Measurements from ENCODE around the gene ADGRG3. TPM values are rescaled to one million over a fixed set of nuclear protein-coding genes. Genes with fewer than 3 reads are reported as not detected.

Gene ADGRG3
- total RNA-seq, 5 donors from 2014 or later (not counting 1 experiment from before 2014, with no cell fraction given): 0.16 to 1.8 (median 0.40) TPM; not detected in 1

- H3K27ac Mint-ChIP-seq: no peak overlapping the region
- Histone ChIP-seq H3K36me3 (ENCODE audit: control insufficient read depth in 2 of 2, extremely low read depth in 1 of 2, insufficient read depth in 1 of 2, low read length in 1 of 2) (no peaks in the 10 kb centered on the region), H3K4me1 (ENCODE audit: control insufficient read depth in 1 of 2, extremely low read depth in 1 of 2, insufficient read depth in 2 of 2, low read length in 2 of 2) (peaks cover 0 to 35% of the 10 kb centered on the region in 2 experiments), H3K27me3 (replicated peaks in 1 of 2; ENCODE audit: control insufficient read depth in 2 of 2, extremely low read depth in 1 of 2, insufficient read depth in 2 of 2, low read length in 1 of 2) (peaks cover 0 to 29% of the 10 kb centered on the region in 2 experiments), H3K9me3 (no peaks in the 10 kb centered on the region), H3K27ac (ENCODE audit: low read length) (no peak overlapping the region), H3K4me3 (ENCODE audit: control insufficient read depth in 1 of 2, extremely low read depth in 1 of 2, low read length in 1 of 2) (no peak overlapping the region)
- no peaks in the 10 kb centered on the region for H3K4me1 Mint-ChIP-seq
- ChIA-PET CTCF (interaction anchor here in 1 of 2 donors (0.7 to 1.8 kb wide), 2 partner anchors 35 to 62 kb away, joined by 3 to 6 read pairs; no protein-coding TSS in a partner anchor), POLR2A (no interaction called here)
- WGBS (ENCODE audit: insufficient coverage): 91% methylated on average over 5 of the region's 8 CpGs
- H3K27me3 Mint-ChIP-seq: peaks cover 5 to 17% of the 10 kb centered on the region in 2 donors
- no peaks in the 10 kb centered on the region for H3K9me3 Mint-ChIP-seq
- ATAC-seq (replicated peaks in 1 of 4) (no peak), DNase-seq (no peak)
- no peak overlapping the region for H3K4me3 Mint-ChIP-seq
- no peaks in the 10 kb centered on the region for H3K36me3 Mint-ChIP-seq
These were observed 31.1 kb upstream of the ADGRG3 start for GRCh38 chr16:57637020-57637419.

GRCh38 chr16:57637424-57637823 lies 30.7 kb upstream of the ADGRG3 start:
- H3K4me1 Mint-ChIP-seq: no peaks in the 10 kb centered on the region
- Histone ChIP-seq H3K4me3 (ENCODE audit: control insufficient read depth in 1 of 2, extremely low read depth in 1 of 2, low read length in 1 of 2) (no peak overlapping the region), H3K36me3 (ENCODE audit: control insufficient read depth in 2 of 2, extremely low read depth in 1 of 2, insufficient read depth in 1 of 2, low read length in 1 of 2) (no peaks in the 10 kb centered on the region), H3K27me3 (replicated peaks in 1 of 2; ENCODE audit: control insufficient read depth in 2 of 2, extremely low read depth in 1 of 2, insufficient read depth in 2 of 2, low read length in 1 of 2) (peaks cover 0 to 29% of the 10 kb centered on the region in 2 experiments), H3K27ac (ENCODE audit: low read length) (no peak overlapping the region), H3K9me3 (no peaks in the 10 kb centered on the region), H3K4me1 (ENCODE audit: control insufficient read depth in 1 of 2, extremely low read depth in 1 of 2, insufficient read depth in 2 of 2, low read length in 2 of 2) (peaks cover 0 to 33% of the 10 kb centered on the region in 2 experiments)
- no peak overlapping the region for H3K27ac Mint-ChIP-seq
- no peaks in the 10 kb centered on the region for H3K36me3 Mint-ChIP-seq
- no peaks in the 10 kb centered on the region for H3K9me3 Mint-ChIP-seq
- ChIA-PET CTCF (interaction anchor here in 1 of 2 donors (0.7 to 1.8 kb wide), 2 partner anchors 36 to 63 kb away, joined by 3 to 6 read pairs; no protein-coding TSS in a partner anchor), POLR2A (no interaction called here)
- DNase-seq (no peak), ATAC-seq (replicated peaks in 1 of 4) (no peak)
- H3K4me3 Mint-ChIP-seq: no peak overlapping the region
- WGBS (ENCODE audit: insufficient coverage): 90% methylated on average over 4 of the region's 8 CpGs
- peaks cover 5 to 17% of the 10 kb centered on the region in 2 donors for H3K27me3 Mint-ChIP-seq

DNA sequence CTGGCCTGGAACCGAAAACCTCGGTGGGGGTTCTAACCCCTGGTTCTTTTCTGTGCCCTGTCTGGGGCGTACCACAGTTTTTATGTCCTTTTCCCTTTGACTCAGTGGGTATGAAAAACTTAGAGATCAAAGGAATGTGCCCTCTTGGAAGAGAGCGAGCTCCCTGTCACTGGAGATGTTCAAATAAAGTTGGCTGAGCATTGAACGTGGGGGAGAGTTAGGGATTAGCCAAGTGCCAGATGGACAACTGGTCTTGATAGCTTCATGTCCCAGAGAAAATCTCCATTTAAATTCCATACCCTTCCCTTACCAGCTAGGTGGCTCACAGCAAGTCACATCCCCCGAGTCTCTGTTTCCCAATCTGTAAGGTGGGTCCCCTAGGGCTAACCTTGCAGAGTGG lies 30.1 kb upstream of the ADGRG3 start:
- Histone ChIP-seq H3K27ac (ENCODE audit: low read length) (no peak overlapping the region), H3K9me3 (no peaks in the 10 kb centered on the region), H3K27me3 (replicated peaks in 1 of 2; ENCODE audit: control insufficient read depth in 2 of 2, extremely low read depth in 1 of 2, insufficient read depth in 2 of 2, low read length in 1 of 2) (peaks cover 0 to 26% of the 10 kb centered on the region in 2 experiments), H3K4me1 (ENCODE audit: control insufficient read depth in 1 of 2, extremely low read depth in 1 of 2, insufficient read depth in 2 of 2, low read length in 2 of 2) (peaks cover 0 to 33% of the 10 kb centered on the region in 2 experiments), H3K36me3 (ENCODE audit: control insufficient read depth in 2 of 2, extremely low read depth in 1 of 2, insufficient read depth in 1 of 2, low read length in 1 of 2) (no peaks in the 10 kb centered on the region), H3K4me3 (ENCODE audit: control insufficient read depth in 1 of 2, extremely low read depth in 1 of 2, low read length in 1 of 2) (no peak overlapping the region)
- POLR2A ChIA-PET: no interaction called here
- Mint-ChIP-seq H3K27ac (no peak overlapping the region), H3K27me3 (peaks cover 5 to 17% of the 10 kb centered on the region in 2 donors), H3K36me3 (no peaks in the 10 kb centered on the region), H3K4me3 (no peak overlapping the region), H3K9me3 (no peaks in the 10 kb centered on the region), H3K4me1 (peaks cover 0 to under 1% (median 0%) of the 10 kb centered on the region in 3 donors)
- no CpG with 5 or more reads among the region's 6 CpGs for WGBS (ENCODE audit: insufficient coverage)
- ATAC-seq (replicated peaks in 1 of 4) (no peak), DNase-seq (no peak)
- CTCF ChIA-PET: interaction anchor here in 1 of 2 donors (0.6 to 1.8 kb wide), 4 partner anchors 10 to 49 kb away, joined by 3 to 6 read pairs (median 4); no protein-coding TSS in a partner anchor

DNA sequence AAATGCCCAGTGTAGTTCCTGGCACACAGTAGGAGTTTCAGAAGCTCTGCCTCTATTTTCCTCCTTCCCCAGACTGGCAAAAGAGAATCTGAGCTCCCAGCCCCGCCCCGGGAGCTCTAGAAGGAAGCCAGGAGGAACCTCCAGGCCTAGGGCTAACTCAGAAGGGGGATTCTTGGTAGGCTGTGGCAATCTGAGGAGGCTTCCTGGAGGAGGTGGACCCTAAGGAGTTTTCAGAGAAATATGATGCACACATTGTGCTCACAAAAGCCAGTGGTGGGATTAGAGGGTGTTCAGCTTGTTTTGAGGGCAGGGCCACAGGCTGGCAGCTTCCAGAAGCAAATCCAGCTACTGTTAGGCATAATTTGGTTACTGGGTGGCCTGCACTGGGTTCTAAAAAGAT lies 29.7 kb upstream of the ADGRG3 start:
- Histone ChIP-seq H3K27me3 (replicated peaks in 1 of 2; ENCODE audit: control insufficient read depth in 2 of 2, extremely low read depth in 1 of 2, insufficient read depth in 2 of 2, low read length in 1 of 2) (peaks cover 0 to 29% of the 10 kb centered on the region in 2 experiments), H3K4me1 (ENCODE audit: control insufficient read depth in 1 of 2, extremely low read depth in 1 of 2, insufficient read depth in 2 of 2, low read length in 2 of 2) (peaks cover 0 to 35% of the 10 kb centered on the region in 2 experiments), H3K4me3 (ENCODE audit: control insufficient read depth in 1 of 2, extremely low read depth in 1 of 2, low read length in 1 of 2) (no peak overlapping the region), H3K27ac (ENCODE audit: low read length) (no peak overlapping the region), H3K36me3 (ENCODE audit: control insufficient read depth in 2 of 2, extremely low read depth in 1 of 2, insufficient read depth in 1 of 2, low read length in 1 of 2) (no peaks in the 10 kb centered on the region), H3K9me3 (no peaks in the 10 kb centered on the region)
- no CpG with 5 or more reads among the region's 2 CpGs for WGBS (ENCODE audit: insufficient coverage)
- peaks cover 0 to 5% (median 2%) of the 10 kb centered on the region in 3 donors for H3K4me1 Mint-ChIP-seq
- ChIA-PET POLR2A (no interaction called here), CTCF (interaction anchor here (0.6 to 1.8 kb wide), 5 partner anchors 9 to 49 kb away, joined by 3 to 6 read pairs (median 3); no protein-coding TSS in a partner anchor)
- no peak for ATAC-seq (replicated peaks in 1 of 4)
- no peak overlapping the region for H3K4me3 Mint-ChIP-seq
- H3K27me3 Mint-ChIP-seq: peaks cover 5 to 17% of the 10 kb centered on the region in 2 donors
- no peaks in the 10 kb centered on the region for H3K36me3 Mint-ChIP-seq
- H3K27ac Mint-ChIP-seq: no peak overlapping the region
- no peak for DNase-seq
- no peaks in the 10 kb centered on the region for H3K9me3 Mint-ChIP-seq

- H3K36me3 ChIP-seq (ENCODE audit: control insufficient read depth in 2 of 2, extremely low read depth in 1 of 2, insufficient read depth in 1 of 2, low read length in 1 of 2): no peaks in the 10 kb centered on the region
- DNase-seq (peak in 23 of 35 experiments; percentile 12 to 60 (median 32)), ATAC-seq (replicated peaks in 1 of 4) (peak in 1 of 4 experiments; percentile 89)
- Mint-ChIP-seq H3K36me3 (no peaks in the 10 kb centered on the region), H3K27ac (no peak overlapping the region), H3K27me3 (peaks cover 5 to 17% of the 10 kb centered on the region in 2 donors), H3K4me1 (peaks cover 0 to 5% (median 2%) of the 10 kb centered on the region in 3 donors), H3K4me3 (no peak overlapping the region), H3K9me3 (no peaks in the 10 kb centered on the region)
- peaks cover 0 to 33% of the 10 kb centered on the region in 2 experiments for H3K27me3 ChIP-seq (replicated peaks in 1 of 2; ENCODE audit: control insufficient read depth in 2 of 2, extremely low read depth in 1 of 2, insufficient read depth in 2 of 2, low read length in 1 of 2)
- no peaks in the 10 kb centered on the region for H3K9me3 ChIP-seq
- CTCF ChIA-PET: interaction anchor here (0.7 to 1.8 kb wide), 3 partner anchors 8 to 46 kb away, joined by 3 to 6 read pairs (median 3); no protein-coding TSS in a partner anchor
- H3K4me3 ChIP-seq (ENCODE audit: control insufficient read depth in 1 of 2, extremely low read depth in 1 of 2, low read length in 1 of 2): peak overlapping the region in 1 of 2 donors; percentile 35
- POLR2A ChIA-PET: no interaction called here
- WGBS (ENCODE audit: insufficient coverage): 32% methylated on average over 14 of the region's 23 CpGs
- peaks cover 0 to 40% of the 10 kb centered on the region in 2 experiments for H3K4me1 ChIP-seq (ENCODE audit: control insufficient read depth in 1 of 2, extremely low read depth in 1 of 2, insufficient read depth in 2 of 2, low read length in 2 of 2)
- no peak overlapping the region for H3K27ac ChIP-seq (ENCODE audit: low read length)
These were observed 28.8 kb upstream of the ADGRG3 start for GRCh38 chr16:57639172-57639887.

DNA sequence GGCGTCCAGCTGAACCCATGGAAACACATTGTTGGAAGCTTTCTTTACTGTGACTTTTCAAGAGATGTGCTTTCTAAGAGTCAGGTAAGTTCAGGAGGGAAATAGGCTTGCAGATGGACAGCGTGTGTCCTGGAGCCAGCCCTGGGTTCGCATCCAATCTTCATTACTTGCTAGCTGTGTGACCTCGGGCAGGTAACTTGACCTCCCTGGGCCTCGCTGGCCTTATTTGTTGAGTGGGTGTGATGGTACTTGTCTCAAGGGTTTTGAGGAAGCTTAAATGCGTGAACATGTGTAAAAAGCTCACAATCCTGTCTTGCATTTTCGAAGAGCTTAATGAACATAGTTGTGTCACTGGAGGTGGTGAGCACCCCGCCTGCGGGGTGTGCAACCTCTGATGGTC lies 27.9 kb upstream of the ADGRG3 start:
- peaks cover 0 to 5% (median 2%) of the 10 kb centered on the region in 3 donors for H3K4me1 Mint-ChIP-seq
- ATAC-seq (replicated peaks in 1 of 4): no peak
- Histone ChIP-seq H3K36me3 (ENCODE audit: control insufficient read depth in 2 of 2, extremely low read depth in 1 of 2, insufficient read depth in 1 of 2, low read length in 1 of 2) (no peaks in the 10 kb centered on the region), H3K4me3 (ENCODE audit: control insufficient read depth in 1 of 2, extremely low read depth in 1 of 2, low read length in 1 of 2) (no peak overlapping the region), H3K4me1 (ENCODE audit: control insufficient read depth in 1 of 2, extremely low read depth in 1 of 2, insufficient read depth in 2 of 2, low read length in 2 of 2) (peaks cover 0 to 44% of the 10 kb centered on the region in 2 experiments), H3K9me3 (no peaks in the 10 kb centered on the region), H3K27me3 (replicated peaks in 1 of 2; ENCODE audit: control insufficient read depth in 2 of 2, extremely low read depth in 1 of 2, insufficient read depth in 2 of 2, low read length in 1 of 2) (peaks cover 0 to 30% of the 10 kb centered on the region in 2 experiments), H3K27ac (ENCODE audit: low read length) (no peak overlapping the region)
- DNase-seq: no peak
- peaks cover 5 to 17% of the 10 kb centered on the region in 2 donors for H3K27me3 Mint-ChIP-seq
- H3K27ac Mint-ChIP-seq: no peak overlapping the region
- WGBS (ENCODE audit: insufficient coverage): 88% methylated on average over 7 of the region's 9 CpGs
- H3K4me3 Mint-ChIP-seq: no peak overlapping the region
- ChIA-PET CTCF (interaction anchor here in 1 of 2 donors (1.2 kb wide), 1 partner anchor 10 kb away, joined by 3 read pairs; no protein-coding TSS in a partner anchor), POLR2A (no interaction called here)
- no peaks in the 10 kb centered on the region for H3K36me3 Mint-ChIP-seq
- no peaks in the 10 kb centered on the region for H3K9me3 Mint-ChIP-seq

Measured in T-cell (primary cell).